ENCODE measurements around the gene ABL1. TPM values are rescaled to one million over a fixed set of nuclear protein-coding genes. Genes with fewer than 3 reads are reported as not detected.
"Not testable (repeated sequence)": the region's sequence is repeated elsewhere in the genome, so short reads cannot be mapped to it uniquely, and the experiment has no call there.

The ABL1 gene
- total RNA-seq, 1 experiment from 2014 or later = 27.9 TPM

DNA sequence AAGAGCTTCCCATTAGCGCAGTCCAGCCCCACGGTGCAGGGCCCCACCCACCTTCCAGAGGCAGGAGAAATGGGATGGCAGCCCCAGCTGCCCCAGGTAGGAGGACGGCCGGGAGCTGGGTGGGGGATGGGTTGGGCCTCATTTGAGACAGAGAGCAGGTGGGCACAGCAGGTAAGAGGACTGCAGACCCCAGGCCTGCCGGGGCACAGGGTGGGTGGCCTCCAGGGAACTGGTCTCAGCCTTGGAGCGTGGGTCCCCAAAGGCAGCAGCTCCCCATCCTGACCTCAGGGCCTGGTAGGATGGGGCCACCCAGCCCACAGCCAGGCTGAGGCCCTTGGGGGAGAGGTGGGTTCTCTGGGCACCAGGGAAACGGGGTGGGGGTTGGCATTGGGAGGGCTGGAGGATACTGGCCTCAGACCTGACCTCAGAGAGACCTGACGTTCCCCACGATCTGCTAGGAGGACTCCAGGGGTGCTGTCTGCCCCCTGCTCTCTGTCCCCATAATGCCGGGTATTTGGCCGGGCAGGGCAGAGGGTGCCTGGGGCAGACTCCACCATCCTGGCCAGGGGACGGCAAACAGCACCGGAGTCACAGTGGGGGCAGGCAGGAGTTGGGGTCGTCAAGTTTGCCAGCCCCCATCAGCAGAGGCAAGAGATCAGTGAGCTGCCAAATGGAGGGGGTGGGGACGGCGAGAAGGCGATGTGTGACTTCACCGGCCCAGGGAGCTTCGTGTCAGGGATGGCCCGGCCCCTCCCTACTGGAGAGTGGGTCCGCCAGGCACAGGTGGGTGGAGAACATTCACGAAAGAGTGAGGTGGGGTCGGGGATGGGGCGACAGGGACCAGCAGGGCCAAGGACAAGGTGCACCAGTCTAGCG, 68.4 kb downstream of the ABL1 start:
- DNase-seq (ENCODE audit: low read depth) = no peak

DNA sequence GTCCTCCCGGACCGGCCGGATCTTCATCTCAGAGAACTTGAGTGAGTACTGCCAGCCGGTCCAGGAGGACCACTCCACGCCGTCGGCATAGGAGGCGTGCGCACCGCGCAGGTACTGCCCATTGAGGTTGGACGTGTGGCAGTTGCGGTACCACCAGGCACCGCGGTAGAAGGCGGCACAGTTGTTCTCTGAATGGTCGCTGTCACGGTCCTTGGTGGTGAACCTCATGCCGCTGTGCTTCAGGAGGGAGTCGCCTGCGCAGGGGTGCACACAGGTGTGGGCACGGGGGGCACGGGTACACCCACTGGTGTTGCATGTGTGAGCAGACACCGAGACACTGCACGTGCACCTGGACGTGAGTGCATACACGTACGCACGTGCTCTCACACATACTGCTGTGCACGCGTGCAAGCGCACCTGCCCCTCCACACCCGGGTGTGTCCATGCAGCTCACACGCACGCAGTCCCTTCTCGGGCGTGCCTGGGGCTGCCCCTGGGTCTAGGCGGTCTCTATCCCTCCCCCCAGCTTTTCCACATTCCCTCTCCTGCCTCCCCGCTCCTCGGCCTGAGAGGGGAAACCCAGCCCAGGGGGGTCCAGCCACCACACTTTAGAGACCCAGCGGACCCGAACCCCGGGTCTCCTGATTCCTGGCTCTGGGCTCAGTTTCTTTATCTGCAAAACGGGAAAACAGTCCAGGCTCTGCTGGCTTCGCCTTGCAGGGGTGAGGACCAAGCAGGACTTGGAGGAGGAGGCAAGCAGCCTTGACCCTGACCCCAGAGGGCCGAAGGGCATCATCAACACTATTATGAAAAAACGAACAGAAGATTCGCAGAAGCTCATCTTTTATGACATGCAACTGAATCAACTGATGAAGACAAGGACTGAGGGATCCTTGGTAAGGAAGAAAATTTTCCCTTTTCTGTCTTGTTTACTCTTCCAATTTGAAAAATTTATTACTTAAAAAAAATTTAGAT, 69.3 kb downstream of the ABL1 start:
- no peak for DNase-seq (ENCODE audit: low read depth)

DNA sequence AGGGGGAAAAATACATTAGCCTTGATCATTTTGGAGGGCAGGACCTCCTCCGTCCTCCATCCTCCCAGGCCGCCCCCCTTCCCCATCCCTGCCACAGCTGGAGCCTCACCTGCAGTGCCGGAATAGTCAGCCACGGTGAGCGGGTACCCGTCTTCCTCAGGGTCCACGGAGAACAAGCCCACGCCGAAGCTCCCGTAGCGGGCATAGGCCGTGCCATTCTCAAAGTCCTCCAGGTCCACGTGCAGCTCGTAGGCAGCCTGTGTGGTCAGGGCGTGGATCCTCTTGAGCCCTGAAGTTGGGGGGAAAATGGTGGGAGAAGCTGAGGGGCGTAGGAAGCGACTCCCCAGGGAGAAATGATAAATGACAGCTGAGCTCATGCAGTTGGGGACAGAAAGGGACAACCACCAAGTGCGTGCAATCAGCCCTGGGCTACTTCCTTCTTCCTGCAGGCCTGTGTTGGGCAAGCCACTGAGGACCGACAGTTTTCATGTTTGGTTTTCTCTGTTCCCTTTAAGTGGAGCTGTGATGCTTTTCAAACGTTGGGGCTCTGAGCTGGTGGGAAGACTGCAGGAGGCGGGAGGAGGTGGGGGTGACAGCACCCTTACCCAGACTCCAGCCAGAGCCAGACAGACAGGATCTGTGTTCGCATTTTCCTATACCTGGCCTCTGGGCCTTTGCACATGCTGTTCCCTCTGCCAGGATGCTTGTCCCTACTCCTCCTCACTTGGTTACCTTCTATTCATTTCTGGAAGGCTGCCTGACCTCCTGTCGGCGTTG, 70.3 kb downstream of the ABL1 start:
- DNase-seq (ENCODE audit: low read depth) = no peak

DNA sequence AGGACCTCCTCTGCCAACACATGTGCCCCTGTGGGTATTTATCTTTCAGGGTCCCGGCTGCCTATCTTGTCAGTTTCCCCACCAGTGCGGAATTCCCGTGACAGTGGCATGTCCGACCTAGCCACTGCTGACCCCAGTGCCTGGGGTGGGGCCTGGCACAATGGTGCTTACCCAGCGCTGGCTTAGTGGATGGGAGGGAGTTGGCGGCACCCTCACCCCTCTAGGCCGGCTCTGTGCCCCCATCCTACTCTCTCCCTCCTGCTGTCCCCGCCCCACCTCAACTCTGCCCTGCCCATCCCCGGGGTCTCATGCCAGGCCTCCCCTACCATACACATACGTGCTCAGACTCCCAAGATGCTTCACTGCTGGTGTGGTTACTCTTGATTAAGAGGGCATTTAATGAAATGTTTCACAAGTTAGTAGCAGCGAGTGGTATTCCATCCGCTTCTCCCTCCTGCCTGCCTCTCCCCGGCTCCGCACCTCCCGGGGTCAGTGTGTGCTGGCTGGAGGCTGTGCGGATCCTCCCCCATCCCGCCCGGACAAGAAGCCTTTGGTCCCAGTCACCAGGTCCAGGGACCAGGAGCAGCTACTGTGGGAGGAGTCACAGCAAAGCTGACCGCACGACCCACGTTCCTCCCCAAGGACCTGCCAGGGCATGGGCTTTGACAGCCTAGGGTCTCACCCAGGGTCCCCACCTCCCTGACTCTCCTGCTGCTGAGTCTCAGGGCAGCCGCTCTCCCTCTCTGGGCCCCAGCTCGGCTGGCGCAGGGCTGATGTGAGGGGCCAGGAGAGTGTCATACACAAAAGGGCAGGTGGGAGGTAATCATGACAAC, 71.1 kb downstream of the ABL1 start:
- DNase-seq (ENCODE audit: low read depth) = no peak

DNA sequence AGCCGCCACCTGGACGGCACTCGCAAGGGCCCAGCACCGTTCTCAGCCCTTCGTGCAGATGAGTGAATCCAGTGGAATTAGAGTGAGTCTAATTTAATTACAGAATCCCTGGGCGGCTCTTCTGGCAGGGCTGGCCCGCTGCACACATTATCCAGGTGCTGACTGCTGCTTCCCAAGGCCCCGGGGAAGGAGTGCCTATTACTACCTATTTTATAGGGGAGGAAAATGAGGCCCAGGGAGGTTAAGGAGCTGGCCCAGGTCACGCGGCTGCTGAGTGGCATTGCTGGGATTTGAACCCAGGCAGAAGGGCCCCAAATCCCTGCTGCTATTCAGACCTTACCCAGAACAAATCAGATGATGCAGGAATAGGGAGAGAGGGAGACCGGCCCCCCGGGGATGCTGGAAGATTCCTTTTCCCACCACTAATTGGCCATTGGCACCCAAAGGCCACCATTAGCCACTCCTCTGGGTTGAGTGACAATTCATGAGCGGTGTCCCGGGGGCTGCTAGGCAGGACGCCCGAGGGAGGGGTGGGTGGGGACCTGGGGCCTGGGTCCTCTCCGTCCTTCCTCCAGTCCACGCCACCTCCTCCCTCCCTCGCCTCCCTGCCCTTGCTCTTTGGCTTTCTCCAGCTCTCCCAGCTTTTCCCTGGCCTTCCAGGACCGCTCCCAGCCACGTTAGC, 71.8 kb downstream of the ABL1 start:
- no peak for DNase-seq (ENCODE audit: low read depth)

DNA sequence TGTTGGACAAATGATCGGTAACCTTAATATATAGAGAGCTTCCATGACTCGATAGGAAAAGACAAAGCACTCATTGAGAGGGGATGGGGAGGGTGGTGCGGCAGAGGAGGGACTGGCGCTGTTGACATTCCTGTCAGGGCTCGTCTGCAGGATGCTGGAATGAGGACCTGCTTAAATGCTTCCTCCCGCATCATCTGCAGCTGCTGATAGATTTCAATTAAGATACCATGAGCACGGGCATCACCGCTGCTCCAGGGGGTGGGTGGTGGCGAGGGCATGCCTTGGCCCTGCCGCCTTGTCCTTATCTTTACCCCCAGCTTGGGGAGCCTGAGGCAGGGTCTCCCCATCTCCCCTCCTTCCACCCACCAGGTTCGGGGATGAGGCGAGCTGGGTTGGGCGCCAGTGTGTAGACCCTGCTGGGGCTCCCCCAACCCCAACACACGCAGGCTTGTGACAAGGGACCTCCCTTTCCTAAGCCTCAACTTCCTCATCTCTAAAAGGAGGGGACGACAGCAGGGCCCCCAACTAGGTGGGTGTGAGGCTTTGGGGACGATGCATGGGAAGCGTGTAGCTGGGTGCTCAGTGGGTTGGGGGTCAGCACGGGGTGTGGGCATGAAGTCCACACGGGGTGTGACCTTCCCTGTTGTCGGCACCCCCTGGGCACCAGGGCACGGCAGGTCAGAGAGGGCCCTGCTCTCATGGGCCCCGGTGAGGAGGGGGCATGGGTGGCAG, 73.3 kb downstream of the ABL1 start:
- DNase-seq (ENCODE audit: low read depth) = no peak

DNA sequence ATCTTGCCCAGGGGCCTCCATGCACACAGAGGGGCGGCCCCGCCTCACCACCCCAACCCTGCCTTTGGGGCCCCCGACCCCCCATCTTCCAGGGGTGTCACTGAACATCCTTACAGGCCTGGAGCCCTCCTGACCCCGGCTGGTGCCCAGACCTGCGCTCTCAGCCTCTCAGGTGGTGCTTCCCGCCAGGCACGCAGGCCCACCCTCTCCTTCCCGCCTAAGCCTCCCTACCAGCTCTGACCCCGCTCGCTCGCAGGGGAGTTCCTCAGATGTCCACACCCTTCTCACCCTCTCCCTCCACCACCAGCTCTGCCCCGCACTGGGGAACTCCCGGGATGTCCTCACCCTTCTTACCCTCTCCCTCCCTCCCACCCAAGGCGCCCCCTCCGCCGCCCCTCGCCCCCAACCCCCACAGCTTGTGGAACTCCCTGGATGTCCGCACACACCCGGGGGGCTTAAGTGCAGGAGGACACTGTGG, 73.9 kb downstream of the ABL1 start:
- no peak for DNase-seq (ENCODE audit: low read depth)

DNA sequence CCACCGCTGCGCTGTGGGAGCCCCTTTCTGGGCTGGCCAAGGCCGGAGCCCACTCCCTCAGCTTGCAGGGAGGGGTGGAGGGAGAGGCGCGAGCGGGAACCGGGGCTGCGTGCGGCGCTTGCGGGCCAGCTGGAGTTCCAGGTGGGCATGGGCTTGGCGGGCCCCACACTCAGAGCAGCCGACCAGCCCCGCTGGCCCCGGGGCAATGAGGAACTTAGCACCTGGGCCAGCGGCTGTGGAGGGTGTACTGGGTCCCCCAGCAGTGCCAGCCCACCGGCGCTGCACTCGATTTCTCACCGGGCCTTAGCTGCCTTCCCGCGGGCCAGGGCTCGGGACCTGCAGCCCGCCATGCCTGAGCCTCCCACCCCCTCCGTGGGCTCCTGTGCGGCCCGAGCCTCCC, 75.0 kb downstream of the ABL1 start:
- DNase-seq (ENCODE audit: low read depth) = not testable (repeated sequence)

DNA sequence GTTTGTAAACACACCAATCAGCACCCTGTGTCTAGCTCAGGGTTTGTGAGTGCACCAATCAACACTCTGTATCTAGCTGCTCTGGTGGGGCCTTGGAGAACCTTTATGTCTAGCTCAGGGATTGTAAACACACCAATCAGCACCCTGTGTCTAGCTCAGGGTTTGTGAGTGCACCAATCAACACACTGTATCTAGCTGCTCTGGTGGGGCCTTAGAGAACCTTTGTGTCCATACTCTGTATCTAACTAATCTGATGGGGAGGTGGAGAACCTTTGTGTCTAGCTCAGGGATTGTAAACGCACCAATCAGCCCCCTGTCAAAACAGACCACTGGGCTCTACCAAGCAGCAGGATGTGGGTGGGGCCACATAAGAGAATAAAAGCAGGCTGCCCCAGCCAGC, 75.6 kb downstream of the ABL1 start:
- DNase-seq (ENCODE audit: low read depth) = not testable (repeated sequence)

DNA sequence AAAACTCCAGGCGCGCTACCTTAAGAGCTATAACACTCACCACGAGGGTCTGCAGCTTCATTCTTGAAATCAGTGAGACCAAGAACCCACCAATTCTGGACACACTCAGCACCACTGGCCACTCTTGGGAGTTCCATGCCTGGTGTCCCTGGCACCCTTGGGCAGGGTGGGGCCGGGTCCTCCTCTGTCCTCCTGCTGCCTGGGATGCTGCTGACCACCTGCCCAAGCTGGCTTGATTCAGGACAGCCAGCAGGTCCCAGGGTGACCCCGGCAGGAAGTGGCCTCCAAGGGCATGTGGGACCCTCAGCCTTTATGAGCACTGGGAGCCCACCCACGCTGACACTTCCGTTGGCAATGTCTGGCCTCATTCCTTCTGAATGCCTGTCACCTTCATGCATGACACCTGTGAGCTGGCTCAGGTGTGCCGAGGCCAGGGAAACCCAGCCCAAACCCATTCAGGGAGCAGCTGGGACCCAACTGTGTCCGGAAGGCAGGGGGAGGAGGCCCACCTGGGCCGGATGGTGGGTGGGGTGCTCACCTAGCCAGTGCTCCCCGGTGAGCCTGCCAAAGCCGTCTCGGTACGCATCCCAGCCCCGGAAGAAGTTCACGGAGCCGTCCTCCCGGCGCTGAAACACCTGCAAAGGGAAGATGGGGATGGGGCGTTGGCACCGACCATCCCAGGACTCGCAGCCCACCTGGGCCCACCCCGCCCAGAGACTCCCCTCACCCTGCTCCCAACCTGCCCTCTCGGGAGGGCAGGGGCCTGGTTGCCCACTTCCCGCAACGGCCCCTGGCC, 76.4 kb downstream of the ABL1 start:
- DNase-seq (ENCODE audit: low read depth) = no peak

DNA sequence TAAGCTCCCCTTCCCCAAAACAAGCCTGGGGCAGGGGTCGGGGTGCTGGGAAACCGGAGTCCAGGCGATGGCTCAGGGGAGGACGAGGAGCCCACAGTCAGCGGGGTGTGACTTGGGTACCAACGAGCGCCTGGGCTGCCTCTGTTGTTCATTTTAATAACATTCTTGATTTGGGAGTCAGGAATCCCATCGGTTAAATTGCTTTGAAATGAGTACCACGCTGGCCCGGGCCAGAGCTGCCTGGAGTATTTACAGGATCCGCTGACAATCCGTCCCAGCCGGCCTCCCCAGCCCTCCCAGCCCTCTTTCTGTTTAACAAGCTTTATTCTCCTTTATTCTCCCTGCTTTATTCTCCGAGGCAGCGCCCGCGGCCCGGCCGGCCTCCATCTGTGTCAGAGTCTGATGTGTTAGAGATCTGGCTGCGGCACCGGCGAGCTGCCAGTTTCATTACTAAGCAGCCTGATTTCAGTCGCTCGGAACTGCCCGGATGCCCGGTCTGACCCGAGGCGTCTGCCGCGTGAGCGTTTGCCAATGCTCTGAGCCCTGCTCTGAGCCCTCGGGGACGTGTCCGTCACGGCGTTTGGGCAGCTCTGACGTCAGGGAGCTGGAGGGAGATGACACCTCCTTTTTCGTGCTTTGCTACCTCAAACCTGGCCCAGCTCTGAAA, 78.0 kb downstream of the ABL1 start:
- DNase-seq (ENCODE audit: low read depth) = peak; percentile 90

DNA sequence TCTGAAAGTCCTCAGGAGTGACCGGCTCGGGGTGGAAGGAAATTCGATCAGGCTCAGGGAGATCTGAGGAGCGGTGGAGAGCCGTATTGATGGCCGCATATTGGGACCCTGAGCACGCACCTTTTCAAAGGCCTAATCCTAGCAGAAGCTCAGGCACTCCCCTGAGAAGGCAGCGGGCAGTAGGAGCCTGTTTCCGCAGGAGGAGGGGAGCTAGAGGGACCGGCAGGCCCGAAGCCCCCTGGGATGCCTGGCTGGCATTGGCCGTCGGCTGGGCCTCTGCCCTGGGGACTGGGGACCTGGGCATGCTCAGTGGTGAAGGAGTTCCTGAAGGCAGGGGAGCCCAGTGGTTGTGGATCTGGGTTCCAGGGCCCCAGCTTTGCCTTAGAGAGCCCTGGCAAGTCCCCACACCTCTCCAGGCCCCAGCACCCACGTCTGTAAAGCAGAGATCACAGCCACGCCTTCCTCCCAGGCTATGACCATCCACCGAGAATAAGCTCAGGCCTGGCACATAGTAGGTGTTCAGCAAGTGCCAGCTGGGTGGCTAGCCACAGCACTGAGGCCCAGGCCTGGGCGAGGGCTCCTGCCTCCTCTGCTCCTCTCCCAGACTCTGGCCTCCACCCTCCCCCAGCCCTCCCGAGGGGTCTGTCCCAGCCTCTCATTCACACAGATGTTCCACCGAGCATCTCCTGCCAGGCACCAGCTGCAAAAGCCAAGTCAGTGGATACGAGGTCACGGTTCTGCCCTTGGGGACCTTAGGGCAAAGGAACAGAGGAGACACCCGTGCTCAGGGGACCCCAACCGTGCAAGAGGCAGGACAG, 78.8 kb downstream of the ABL1 start:
- no peak for DNase-seq (ENCODE audit: low read depth)

DNA sequence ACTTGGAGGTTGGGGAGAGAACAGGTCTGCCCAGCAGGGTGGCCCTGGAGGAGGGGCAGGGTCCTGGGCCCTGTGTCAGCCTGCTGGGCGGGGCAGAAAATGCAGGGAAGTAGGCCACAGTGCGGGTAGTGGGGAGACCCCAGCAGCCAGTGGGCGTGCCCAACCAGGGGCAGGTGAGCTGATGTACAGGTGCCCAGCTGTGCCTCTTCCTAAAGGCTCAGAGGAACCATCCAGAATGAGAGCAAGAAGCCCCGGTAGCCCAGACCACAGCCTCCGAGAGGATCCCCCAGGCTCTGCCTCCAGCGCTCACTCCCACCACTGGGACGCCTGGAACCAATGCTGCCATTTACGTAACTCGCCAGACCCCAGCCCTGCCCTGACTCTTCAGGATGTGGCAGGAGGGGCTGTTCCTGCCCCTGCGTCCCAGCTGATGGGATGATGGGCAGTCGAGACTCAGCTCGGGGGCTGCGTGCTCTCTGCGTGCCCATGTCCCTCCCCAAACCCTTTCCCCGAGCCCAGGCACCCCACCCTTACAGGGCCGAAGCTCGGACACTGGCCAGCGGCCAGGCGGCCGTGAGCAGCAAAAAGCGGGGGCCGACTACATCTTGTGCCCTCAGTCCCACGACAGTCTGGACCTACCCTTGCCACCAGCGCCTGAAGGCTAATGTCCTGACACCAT, 79.5 kb downstream of the ABL1 start:
- no peak for DNase-seq (ENCODE audit: low read depth)

DNA sequence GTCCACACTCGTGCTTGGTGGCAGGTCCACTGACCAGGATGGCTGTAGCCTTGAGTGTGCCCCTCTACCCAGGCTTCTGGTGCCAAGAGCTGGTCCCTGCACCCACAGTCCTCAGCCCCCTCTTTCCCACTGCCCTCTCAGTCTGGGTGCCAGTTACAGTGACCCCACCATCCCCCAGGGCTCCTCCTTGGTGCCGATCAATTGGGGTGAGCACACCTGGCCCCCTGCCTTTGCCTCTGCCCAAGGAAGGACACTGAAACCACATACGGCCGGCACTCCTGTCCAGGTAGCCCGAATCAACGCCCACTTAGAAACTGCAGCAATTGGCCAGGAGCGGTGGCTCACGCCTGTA, 80.0 kb downstream of the ABL1 start:
- DNase-seq (ENCODE audit: low read depth) = no peak

DNA sequence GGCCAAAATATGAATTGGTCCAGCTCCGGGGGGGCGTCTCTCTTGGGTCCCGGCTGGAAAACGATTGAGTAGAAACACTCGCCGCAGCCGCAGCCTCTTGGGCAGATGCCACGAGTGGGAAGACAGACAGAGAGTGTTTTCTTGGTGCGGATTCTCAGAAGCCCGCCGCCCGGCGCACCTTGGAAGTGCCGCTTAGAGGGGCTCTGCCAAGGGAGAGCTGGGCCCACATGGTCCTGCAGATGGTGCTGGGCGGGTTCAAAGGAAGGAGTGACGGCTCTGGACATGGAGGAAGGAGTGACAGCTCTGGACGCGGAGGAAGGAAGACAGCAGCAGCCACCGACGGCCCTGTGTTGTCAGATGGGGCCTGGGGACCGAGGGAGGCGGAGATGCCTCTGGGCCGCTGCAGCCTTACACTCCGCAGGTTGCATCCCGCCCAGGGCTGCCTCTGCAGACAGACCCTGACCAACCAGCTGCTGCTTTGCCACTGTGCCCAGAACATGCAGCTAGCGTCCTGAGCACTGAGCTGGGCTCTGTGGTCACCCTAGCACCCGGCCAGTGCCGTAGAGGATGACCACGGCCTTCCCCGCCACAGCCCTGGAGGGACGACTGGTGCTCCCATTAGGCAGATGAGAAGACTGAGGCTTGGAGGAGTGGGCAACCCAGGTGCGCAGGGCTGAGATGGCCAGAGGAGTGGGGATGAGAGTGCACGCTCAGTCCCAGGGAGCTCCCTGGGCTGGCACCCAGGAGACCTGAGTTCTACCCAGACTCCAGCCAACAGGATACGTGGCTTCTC, 82.3 kb downstream of the ABL1 start:
- no peak for DNase-seq (ENCODE audit: low read depth)
